PC-3 (cell line): ENCODE data around the gene PRSS48. TPM values are rescaled to one million over a fixed set of nuclear protein-coding genes. Genes with fewer than 3 reads are reported as not detected.
A peak's percentile ranks its signal among the peaks of the same experiment; 100 is the strongest.

ENCODE experiments used
- ATAC-seq: fragments of 200-7000 bp; cut with Tn5 transposase; 2 replicates; pipeline ENCODE4 v1.9.1; 2020; ENCODE audit warnings: mild to moderate bottlenecking, moderate library complexity
- BruUV-seq: library from RNA; stranded (reverse); fragments of 400-500 nt; replicated peaks from 2 replicates; lab custom pipeline; 2021; lab: Mats Ljungman, UMichigan
- CTCF ChIA-PET: fragments of 300-600 bp; sonication (Branson Sonifier 250); formaldehyde crosslinking; loops from one replicate; lab custom pipeline; 2022; ENCODE audit warnings: antibody characterized with exemption; lab: Charles Lee
- POLR2A ChIA-PET: fragments of 300-600 bp; sonication (Branson Sonifier 250); formaldehyde crosslinking; loops from one replicate; lab custom pipeline; 2022; ENCODE audit warnings: antibody characterized with exemption; ENCODE audit not compliant: unreplicated experiment; lab: Charles Lee
- DNase-seq: peaks from one replicate; pipeline ENCODE4 v3.0.0-alpha.2; 2015
- H2AFZ ChIP-seq: fragments of 300-600 bp; sonication (generic); 2 replicates; pipeline ENCODE4 v1.6.0; 2016; ENCODE audit warnings: antibody characterized with exemption, low read length
- H3F3A ChIP-seq: fragments of 300-600 bp; sonication (generic); one replicate; pipeline ENCODE4 v1.6.0; 2017; ENCODE audit warnings: antibody characterized with exemption, low read length, control low read depth, mild to moderate bottlenecking; ENCODE audit not compliant: unreplicated experiment
- H3K27ac ChIP-seq: fragments of 300-600 bp; sonication (generic); 2 replicates; pipeline ENCODE4 v1.5.1; 2016; ENCODE audit warnings: mild to moderate bottlenecking, low read length
- H3K27me3 ChIP-seq: fragments of 300-600 bp; sonication (generic); 2 replicates; pipeline ENCODE4 v1.6.1; 2016; ENCODE audit warnings: low read length, mixed read lengths
- H3K36me3 ChIP-seq: fragments of 300-600 bp; sonication (generic); 2 replicates; pipeline ENCODE4 v1.6.1; 2016; ENCODE audit warnings: low read depth, mixed run types, low read length, mixed read lengths
- H3K4me1 ChIP-seq: fragments of 300-600 bp; sonication (generic); 2 replicates; pipeline ENCODE4 v1.5.1; 2016; ENCODE audit warnings: low read length; ENCODE audit not compliant: insufficient read depth
- H3K4me2 ChIP-seq: fragments of 300-600 bp; sonication (generic); 2 replicates; pipeline ENCODE4 v1.6.0; 2016; ENCODE audit warnings: low read length
- H3K4me3 ChIP-seq: fragments of 300-600 bp; sonication (generic); 2 replicates; pipeline ENCODE4 v1.5.1; 2016; ENCODE audit warnings: mild to moderate bottlenecking, low read length, mixed read lengths
- H3K79me2 ChIP-seq: fragments of 300-600 bp; sonication (generic); 2 replicates; pipeline ENCODE4 v1.6.1; 2017; ENCODE audit warnings: low read length, mixed read lengths
- H3K9ac ChIP-seq: fragments of 300-600 bp; sonication (generic); 2 replicates; pipeline ENCODE4 v1.6.0; 2016; ENCODE audit warnings: mild to moderate bottlenecking, low read length
- H3K9me2 ChIP-seq: fragments of 300-600 bp; sonication (generic); replicated peaks from 2 replicates; pipeline ENCODE4 v1.6.1; 2016; ENCODE audit warnings: mixed run types, low read length, mixed read lengths
- H3K9me3 ChIP-seq: fragments of 300-600 bp; sonication (generic); 2 replicates; pipeline ENCODE4 v1.6.1; 2016; ENCODE audit warnings: low read length, mixed read lengths
- H4K20me1 ChIP-seq: fragments of 300-600 bp; sonication (generic); 2 replicates; pipeline ENCODE4 v1.6.1; 2016; ENCODE audit warnings: low read length, mixed read lengths
- CTCF ChIP-seq: fragments of 300-600 bp; sonication (generic); conservative IDR thresholded peaks from 2 replicates; pipeline ENCODE4 v1.5.1; 2017; ENCODE audit warnings: antibody characterized with exemption, low read depth, mild to moderate bottlenecking, low read length
- EZH2 ChIP-seq: fragments of 300-600 bp; sonication (generic); IDR thresholded peaks from one replicate; pipeline ENCODE4 v1.6.1; 2017; ENCODE audit warnings: antibody characterized with exemption, mild to moderate bottlenecking, low read length; ENCODE audit not compliant: unreplicated experiment
- EZH2phosphoT487 ChIP-seq: fragments of 300-600 bp; sonication (generic); IDR thresholded peaks from 2 replicates; pipeline ENCODE4 v1.6.1; 2018; ENCODE audit warnings: mild to moderate bottlenecking, antibody characterized with exemption, low read length, borderline replicate concordance
- intact Hi-C: fragments of 100-400 bp; cut with micrococcal nuclease; formaldehyde crosslinking; loops from 2 replicates; pipeline ENCODE4 v1.9.0; 2023
- total RNA-seq: library from RNA; depleted of rRNA; stranded (reverse); fragments of >200 nt; gene quantifications from 2 replicates; pipeline ENCODE4 v1.2.3, GENCODE V29; 2014

The PRSS48 gene
- total RNA-seq, 1 experiment from 2014 or later = not detected

DNA sequence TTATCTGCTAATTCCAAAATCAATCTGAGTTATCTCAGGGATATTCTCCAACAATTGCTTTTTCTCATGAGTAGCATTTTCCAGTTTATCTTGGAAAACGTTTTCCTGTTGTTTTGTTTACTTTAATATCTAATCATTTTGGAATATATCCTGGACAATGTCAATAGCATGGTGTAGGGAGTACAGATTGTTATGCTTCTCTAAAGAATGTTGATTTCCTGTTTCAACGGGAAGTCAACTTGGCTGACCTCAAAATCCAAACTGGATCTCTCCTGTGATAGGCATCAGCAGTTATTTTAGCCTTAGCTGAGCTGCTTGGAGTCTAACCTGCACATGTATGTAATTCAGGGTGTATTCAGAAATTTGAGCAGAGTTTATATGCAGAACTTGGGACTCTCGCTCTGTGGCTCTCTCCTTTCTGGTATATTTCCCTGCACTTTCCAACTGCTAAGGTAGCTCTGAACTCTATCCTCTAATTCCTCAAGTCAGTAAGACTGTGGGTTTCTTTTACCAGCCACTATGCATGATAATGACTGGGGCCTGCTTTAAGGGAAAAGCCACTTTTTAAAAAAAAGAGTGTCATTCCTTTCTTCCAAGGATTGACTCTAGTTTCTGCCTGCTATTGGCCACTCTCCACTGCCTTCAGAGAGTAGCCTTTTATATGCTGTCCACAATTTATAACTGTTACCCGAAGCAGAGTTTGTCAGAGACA lies 7.7 kb downstream of the PRSS48 start:
- no peaks in the 10 kb centered on the region for H3F3A ChIP-seq
- H3K4me3 ChIP-seq = no peak overlapping the region
- ATAC-seq (no peak), DNase-seq (no peak)
- H3K9me2 ChIP-seq = no peaks in the 10 kb centered on the region
- BruUV-seq = no TSS peak
- no peak overlapping the region for H3K4me2 ChIP-seq
- H3K27ac ChIP-seq = no peak overlapping the region
- H3K4me1 ChIP-seq = no peaks in the 10 kb centered on the region
- no peaks in the 10 kb centered on the region for H3K27me3 ChIP-seq
- ChIA-PET POLR2A (interaction anchor here (0.6 kb wide), 1 partner anchor 41 kb away, joined by 4 read pairs; no protein-coding TSS in a partner anchor), CTCF (no interaction called here)
- peaks cover 70% of the 10 kb centered on the region for H3K79me2 ChIP-seq
- intact Hi-C loops = loop anchor here (5.0 kb wide), 1 partner anchor 78 kb away; no protein-coding TSS in a partner anchor
- no peak overlapping the region for H2AFZ ChIP-seq
- H3K9ac ChIP-seq = no peak overlapping the region
- H3K36me3 ChIP-seq = 0 out of 2 replicates have a peak, but pooled peaks cover 3% of the 10 kb centered on the region
- no peak for TF ChIP-seq EZH2
- TF ChIP-seq CTCF = no peak
- TF ChIP-seq EZH2phosphoT487 = no peak
- H3K9me3 ChIP-seq = no peaks in the 10 kb centered on the region
- H4K20me1 ChIP-seq = no peaks in the 10 kb centered on the region

DNA sequence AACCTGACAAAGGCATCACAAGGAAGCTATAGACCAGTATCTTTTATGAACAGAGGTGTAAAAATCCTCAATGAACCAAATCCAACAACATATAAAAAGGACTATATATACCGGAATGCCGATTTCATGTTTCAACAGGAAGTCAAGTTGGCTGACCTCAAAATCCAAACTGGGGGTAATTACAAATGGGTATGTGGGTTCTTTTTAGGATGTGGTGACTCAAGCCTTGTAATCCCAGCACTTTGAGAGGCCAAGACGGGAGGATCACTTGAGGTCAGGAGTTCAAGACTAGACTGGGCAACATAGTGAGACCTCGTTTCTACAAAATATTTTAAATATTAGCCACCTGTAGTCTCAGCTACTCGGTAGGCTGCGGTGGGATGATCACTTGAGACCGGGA lies 10.4 kb downstream of the PRSS48 start:
- Histone ChIP-seq H3K4me2 (no peak overlapping the region), H3F3A (no peaks in the 10 kb centered on the region), H3K27ac (no peak overlapping the region), H3K9me3 (no peaks in the 10 kb centered on the region), H4K20me1 (no peaks in the 10 kb centered on the region), H2AFZ (no peak overlapping the region), H3K79me2 (peaks cover 65% of the 10 kb centered on the region), H3K9me2 (no peaks in the 10 kb centered on the region), H3K27me3 (no peaks in the 10 kb centered on the region), H3K9ac (no peak overlapping the region), H3K36me3 (0 out of 2 replicates have a peak, but pooled peaks cover 3% of the 10 kb centered on the region), H3K4me1 (peaks cover 16% of the 10 kb centered on the region), H3K4me3 (no peak overlapping the region)
- intact Hi-C loops = no loop called here
- TF ChIP-seq EZH2 (no peak), CTCF (no peak), EZH2phosphoT487 (no peak)
- ChIA-PET POLR2A (no interaction called here), CTCF (no interaction called here)
- DNase-seq (peak; percentile 10), ATAC-seq (no peak)
- BruUV-seq = no TSS peak

GRCh38 chr4:151291485-151291884 lies 14.5 kb downstream of the PRSS48 start:
- H2AFZ ChIP-seq = no peak overlapping the region
- no peaks in the 10 kb centered on the region for H3K9me2 ChIP-seq
- H3K4me1 ChIP-seq = peaks cover 25% of the 10 kb centered on the region
- H3K36me3 ChIP-seq = no peaks in the 10 kb centered on the region
- no peaks in the 10 kb centered on the region for H4K20me1 ChIP-seq
- POLR2A ChIA-PET = interaction anchor here (0.6 to 0.7 kb wide), 2 partner anchors 69 to 313 kb away, joined by 3 read pairs; no protein-coding TSS in a partner anchor
- intact Hi-C loops = loop anchor here (2.0 to 5.0 kb wide), 2 partner anchors 13 to 36 kb away; partner anchors contain the start of gene SH3D19
- no peak for TF ChIP-seq CTCF
- TF ChIP-seq EZH2 = no peak
- no peak for TF ChIP-seq EZH2phosphoT487
- no peaks in the 10 kb centered on the region for H3K9me3 ChIP-seq
- H3K9ac ChIP-seq = no peak overlapping the region
- peaks cover 74% of the 10 kb centered on the region for H3K79me2 ChIP-seq
- CTCF ChIA-PET = no interaction called here
- peak; percentile 57 for DNase-seq
- BruUV-seq = no TSS peak
- H3K4me3 ChIP-seq = no peak overlapping the region
- H3K27me3 ChIP-seq = no peaks in the 10 kb centered on the region
- H3K27ac ChIP-seq = peak overlapping the region; percentile 75
- peak; percentile 89 for ATAC-seq
- H3F3A ChIP-seq = no peaks in the 10 kb centered on the region
- H3K4me2 ChIP-seq = peak overlapping the region; percentile 51
